WTC11 (cell line): ENCODE results near the gene PCSK4. TPM values are rescaled to one million over a fixed set of nuclear protein-coding genes. Genes with fewer than 3 reads are reported as not detected.

ENCODE experiments used
- ATAC-seq: fragments of 200-7000 bp; cut with Tn5 transposase; 2 replicates; pipeline ENCODE4 v1.10.0; 2021; ENCODE audit warnings: mild to moderate bottlenecking, moderate library complexity
- CTCF ChIA-PET: fragments of 300-600 bp; sonication (Branson Sonifier 250); formaldehyde crosslinking; loops from one replicate; lab custom pipeline; 2021; ENCODE audit warnings: antibody characterized with exemption; lab: Charles Lee
- POLR2A ChIA-PET: fragments of 350-600 bp; sonication (Branson Sonifier 250); formaldehyde crosslinking; loops from one replicate; lab custom pipeline; 2021; ENCODE audit warnings: antibody characterized with exemption; lab: Charles Lee
- DNase-seq: peaks from one replicate; pipeline ENCODE4 v3.0.0; 2021; ENCODE audit warnings: low spot score
- H3K27ac Mint-ChIP-seq: 2 replicates; pipeline ENCODE4 v1.8.0; 2021; ENCODE audit warnings: mixed read lengths
- H3K27me3 Mint-ChIP-seq: 2 replicates; pipeline ENCODE4 v1.8.0; 2021; ENCODE audit warnings: low read depth, mild to moderate bottlenecking, moderate library complexity, mixed read lengths
- H3K36me3 Mint-ChIP-seq: 2 replicates; pipeline ENCODE4 v1.8.0; 2021; ENCODE audit warnings: mixed read lengths
- H3K4me1 Mint-ChIP-seq: 2 replicates; pipeline ENCODE4 v1.8.0; 2022; ENCODE audit warnings: mixed read lengths
- H3K4me3 Mint-ChIP-seq: 2 replicates; pipeline ENCODE4 v1.8.0; 2021; ENCODE audit warnings: mild to moderate bottlenecking, moderate library complexity, mixed read lengths
- H3K9me3 Mint-ChIP-seq: 2 replicates; pipeline ENCODE4 v1.8.0; 2021; ENCODE audit warnings: mixed read lengths
- CREM ChIP-seq: sonication (generic); formaldehyde crosslinking; IDR thresholded peaks from 2 replicates; pipeline ENCODE4 v1.8.1; 2022; ENCODE audit warnings: mild to moderate bottlenecking, missing genetic modification reagents, moderate library complexity
- FOXK1 ChIP-seq: sonication (generic); formaldehyde crosslinking; IDR thresholded peaks from 2 replicates; pipeline ENCODE4 v1.8.0; 2022; ENCODE audit warnings: mild to moderate bottlenecking, moderate library complexity, missing genetic modification reagents
- JAZF1 ChIP-seq: fragments of 250-450 bp; sonication (Bioruptor Pico); IDR thresholded peaks from 2 replicates; pipeline ENCODE4 v1.9.0; 2021; ENCODE audit warnings: moderate library complexity, mild to moderate bottlenecking, inconsistent platforms
- JUN ChIP-seq: sonication (generic); formaldehyde crosslinking; IDR thresholded peaks from 2 replicates; pipeline ENCODE4 v1.8.0; 2023; ENCODE audit warnings: mild to moderate bottlenecking, missing genetic modification reagents
- NFE2L1 ChIP-seq: sonication (generic); formaldehyde crosslinking; IDR thresholded peaks from 2 replicates; pipeline ENCODE4 v1.8.1; 2023; ENCODE audit warnings: missing genetic modification reagents
- PRRX2 ChIP-seq: fragments of 250-450 bp; sonication (Bioruptor Pico); IDR thresholded peaks from 2 replicates; pipeline ENCODE4 v1.8.0; 2021; ENCODE audit warnings: mild to moderate bottlenecking
- SOX15 ChIP-seq: fragments of 250-450 bp; sonication (Bioruptor Pico); IDR thresholded peaks from 2 replicates; pipeline ENCODE4 v1.9.0; 2021; ENCODE audit warnings: mild to moderate bottlenecking
- TP53 ChIP-seq: sonication (generic); formaldehyde crosslinking; IDR thresholded peaks from 2 replicates; pipeline ENCODE4 v1.8.1; 2023; ENCODE audit warnings: mild to moderate bottlenecking, missing genetic modification reagents
- ZNF423 ChIP-seq: fragments of 250-450 bp; sonication (Bioruptor Pico); IDR thresholded peaks from 2 replicates; pipeline ENCODE4 v2.1.2; 2022; ENCODE audit warnings: mild to moderate bottlenecking, moderate library complexity
- total RNA-seq: library from RNA; stranded (reverse); gene quantifications from 3 replicates; pipeline ENCODE4 v1.2.3, GENCODE V29; 2021
- TF ChIP-seq, protein P1 (sequence below): sonication (generic); formaldehyde crosslinking; IDR thresholded peaks from 2 replicates; pipeline ENCODE4 v1.8.0; 2022; ENCODE audit warnings: missing genetic modification reagents
- TF ChIP-seq, protein P2 (sequence below): fragments of 250-450 bp; sonication (Bioruptor Pico); IDR thresholded peaks from 2 replicates; pipeline ENCODE4 v1.9.0; 2021; ENCODE audit warnings: mild to moderate bottlenecking, borderline replicate concordance
- TF ChIP-seq, protein P3 (sequence below): fragments of 250-450 bp; sonication (Bioruptor Pico); conservative IDR thresholded peaks from 2 replicates; pipeline ENCODE4 v1.9.0; 2021; ENCODE audit warnings: mild to moderate bottlenecking
- TF ChIP-seq, protein P4 (sequence below): sonication (generic); formaldehyde crosslinking; IDR thresholded peaks from 2 replicates; pipeline ENCODE4 v1.8.1; 2022; ENCODE audit warnings: missing genetic modification reagents, borderline replicate concordance
- TF ChIP-seq, protein P5 (sequence below): sonication (generic); formaldehyde crosslinking; IDR thresholded peaks from 2 replicates; pipeline ENCODE4 v1.8.1; 2023; ENCODE audit warnings: mild to moderate bottlenecking, missing genetic modification reagents, moderate library complexity
- TF ChIP-seq, protein P6 (sequence below): sonication (generic); formaldehyde crosslinking; IDR thresholded peaks from 2 replicates; pipeline ENCODE4 v1.8.1; 2022; ENCODE audit warnings: low read depth, missing genetic modification reagents, borderline replicate concordance
- TF ChIP-seq, protein P7 (sequence below): fragments of 250-450 bp; sonication (Bioruptor Pico); IDR thresholded peaks from 2 replicates; pipeline ENCODE4 v1.9.0; 2021; ENCODE audit warnings: mild to moderate bottlenecking

Gene PCSK4
- total RNA-seq, 1 experiment from 2014 or later, result 22.4 TPM

DNA sequence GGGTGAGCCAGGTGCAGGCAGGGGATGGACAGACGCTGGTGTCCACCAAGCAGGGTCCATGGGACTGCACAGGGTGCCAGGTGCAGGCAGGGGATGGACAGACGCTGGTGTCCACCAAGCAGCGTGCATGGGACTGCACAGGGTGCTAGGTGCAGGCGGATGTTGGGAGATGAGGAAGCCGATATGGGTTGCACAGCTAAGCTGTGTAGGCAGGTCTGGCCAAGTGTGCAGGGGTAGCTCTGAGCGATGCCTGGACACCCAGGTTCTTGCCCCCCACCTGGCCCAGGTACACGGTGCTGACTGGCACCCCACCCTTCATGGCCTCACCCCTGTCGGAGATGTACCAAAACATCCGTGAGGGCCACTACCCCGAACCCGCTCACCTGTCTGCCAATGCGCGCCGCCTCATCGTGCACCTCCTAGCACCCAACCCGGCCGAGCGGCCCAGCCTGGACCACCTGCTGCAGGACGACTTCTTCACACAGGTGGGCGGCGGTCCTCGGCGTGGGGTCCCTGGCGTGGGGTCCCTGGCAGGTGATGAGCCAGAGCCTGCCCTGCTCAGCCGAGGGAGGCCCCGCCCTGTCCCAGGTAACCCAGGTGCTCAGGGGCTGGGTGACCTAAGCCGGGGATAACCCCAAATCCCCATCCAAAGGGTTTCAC, 37.6 kb upstream of the PCSK4 start:
- H3K27ac Mint-ChIP-seq, result no peak overlapping the region
- TF ChIP-seq PRRX2 (CRISPR knock-in tag) (no peak), CREM (CRISPR knock-in tag) (no peak), JUN (CRISPR knock-in tag) (no peak), FOXK1 (CRISPR knock-in tag) (no peak), TP53 (CRISPR knock-in tag) (no peak), SOX15 (no peak), NFE2L1 (CRISPR knock-in tag) (no peak), ZNF423 (CRISPR knock-in tag) (no peak), JAZF1 (CRISPR knock-in tag) (no peak)
- TF ChIP-seq, protein P1, sequence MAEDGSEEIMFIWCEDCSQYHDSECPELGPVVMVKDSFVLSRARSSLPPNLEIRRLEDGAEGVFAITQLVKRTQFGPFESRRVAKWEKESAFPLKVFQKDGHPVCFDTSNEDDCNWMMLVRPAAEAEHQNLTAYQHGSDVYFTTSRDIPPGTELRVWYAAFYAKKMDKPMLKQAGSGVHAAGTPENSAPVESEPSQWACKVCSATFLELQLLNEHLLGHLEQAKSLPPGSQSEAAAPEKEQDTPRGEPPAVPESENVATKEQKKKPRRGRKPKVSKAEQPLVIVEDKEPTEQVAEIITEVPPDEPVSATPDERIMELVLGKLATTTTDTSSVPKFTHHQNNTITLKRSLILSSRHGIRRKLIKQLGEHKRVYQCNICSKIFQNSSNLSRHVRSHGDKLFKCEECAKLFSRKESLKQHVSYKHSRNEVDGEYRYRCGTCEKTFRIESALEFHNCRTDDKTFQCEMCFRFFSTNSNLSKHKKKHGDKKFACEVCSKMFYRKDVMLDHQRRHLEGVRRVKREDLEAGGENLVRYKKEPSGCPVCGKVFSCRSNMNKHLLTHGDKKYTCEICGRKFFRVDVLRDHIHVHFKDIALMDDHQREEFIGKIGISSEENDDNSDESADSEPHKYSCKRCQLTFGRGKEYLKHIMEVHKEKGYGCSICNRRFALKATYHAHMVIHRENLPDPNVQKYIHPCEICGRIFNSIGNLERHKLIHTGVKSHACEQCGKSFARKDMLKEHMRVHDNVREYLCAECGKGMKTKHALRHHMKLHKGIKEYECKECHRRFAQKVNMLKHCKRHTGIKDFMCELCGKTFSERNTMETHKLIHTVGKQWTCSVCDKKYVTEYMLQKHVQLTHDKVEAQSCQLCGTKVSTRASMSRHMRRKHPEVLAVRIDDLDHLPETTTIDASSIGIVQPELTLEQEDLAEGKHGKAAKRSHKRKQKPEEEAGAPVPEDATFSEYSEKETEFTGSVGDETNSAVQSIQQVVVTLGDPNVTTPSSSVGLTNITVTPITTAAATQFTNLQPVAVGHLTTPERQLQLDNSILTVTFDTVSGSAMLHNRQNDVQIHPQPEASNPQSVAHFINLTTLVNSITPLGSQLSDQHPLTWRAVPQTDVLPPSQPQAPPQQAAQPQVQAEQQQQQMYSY (CRISPR knock-in tag), result no peak
- TF ChIP-seq, protein P2, sequence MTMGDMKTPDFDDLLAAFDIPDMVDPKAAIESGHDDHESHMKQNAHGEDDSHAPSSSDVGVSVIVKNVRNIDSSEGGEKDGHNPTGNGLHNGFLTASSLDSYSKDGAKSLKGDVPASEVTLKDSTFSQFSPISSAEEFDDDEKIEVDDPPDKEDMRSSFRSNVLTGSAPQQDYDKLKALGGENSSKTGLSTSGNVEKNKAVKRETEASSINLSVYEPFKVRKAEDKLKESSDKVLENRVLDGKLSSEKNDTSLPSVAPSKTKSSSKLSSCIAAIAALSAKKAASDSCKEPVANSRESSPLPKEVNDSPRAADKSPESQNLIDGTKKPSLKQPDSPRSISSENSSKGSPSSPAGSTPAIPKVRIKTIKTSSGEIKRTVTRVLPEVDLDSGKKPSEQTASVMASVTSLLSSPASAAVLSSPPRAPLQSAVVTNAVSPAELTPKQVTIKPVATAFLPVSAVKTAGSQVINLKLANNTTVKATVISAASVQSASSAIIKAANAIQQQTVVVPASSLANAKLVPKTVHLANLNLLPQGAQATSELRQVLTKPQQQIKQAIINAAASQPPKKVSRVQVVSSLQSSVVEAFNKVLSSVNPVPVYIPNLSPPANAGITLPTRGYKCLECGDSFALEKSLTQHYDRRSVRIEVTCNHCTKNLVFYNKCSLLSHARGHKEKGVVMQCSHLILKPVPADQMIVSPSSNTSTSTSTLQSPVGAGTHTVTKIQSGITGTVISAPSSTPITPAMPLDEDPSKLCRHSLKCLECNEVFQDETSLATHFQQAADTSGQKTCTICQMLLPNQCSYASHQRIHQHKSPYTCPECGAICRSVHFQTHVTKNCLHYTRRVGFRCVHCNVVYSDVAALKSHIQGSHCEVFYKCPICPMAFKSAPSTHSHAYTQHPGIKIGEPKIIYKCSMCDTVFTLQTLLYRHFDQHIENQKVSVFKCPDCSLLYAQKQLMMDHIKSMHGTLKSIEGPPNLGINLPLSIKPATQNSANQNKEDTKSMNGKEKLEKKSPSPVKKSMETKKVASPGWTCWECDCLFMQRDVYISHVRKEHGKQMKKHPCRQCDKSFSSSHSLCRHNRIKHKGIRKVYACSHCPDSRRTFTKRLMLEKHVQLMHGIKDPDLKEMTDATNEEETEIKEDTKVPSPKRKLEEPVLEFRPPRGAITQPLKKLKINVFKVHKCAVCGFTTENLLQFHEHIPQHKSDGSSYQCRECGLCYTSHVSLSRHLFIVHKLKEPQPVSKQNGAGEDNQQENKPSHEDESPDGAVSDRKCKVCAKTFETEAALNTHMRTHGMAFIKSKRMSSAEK (CRISPR knock-in tag), result no peak
- TF ChIP-seq, protein P3, sequence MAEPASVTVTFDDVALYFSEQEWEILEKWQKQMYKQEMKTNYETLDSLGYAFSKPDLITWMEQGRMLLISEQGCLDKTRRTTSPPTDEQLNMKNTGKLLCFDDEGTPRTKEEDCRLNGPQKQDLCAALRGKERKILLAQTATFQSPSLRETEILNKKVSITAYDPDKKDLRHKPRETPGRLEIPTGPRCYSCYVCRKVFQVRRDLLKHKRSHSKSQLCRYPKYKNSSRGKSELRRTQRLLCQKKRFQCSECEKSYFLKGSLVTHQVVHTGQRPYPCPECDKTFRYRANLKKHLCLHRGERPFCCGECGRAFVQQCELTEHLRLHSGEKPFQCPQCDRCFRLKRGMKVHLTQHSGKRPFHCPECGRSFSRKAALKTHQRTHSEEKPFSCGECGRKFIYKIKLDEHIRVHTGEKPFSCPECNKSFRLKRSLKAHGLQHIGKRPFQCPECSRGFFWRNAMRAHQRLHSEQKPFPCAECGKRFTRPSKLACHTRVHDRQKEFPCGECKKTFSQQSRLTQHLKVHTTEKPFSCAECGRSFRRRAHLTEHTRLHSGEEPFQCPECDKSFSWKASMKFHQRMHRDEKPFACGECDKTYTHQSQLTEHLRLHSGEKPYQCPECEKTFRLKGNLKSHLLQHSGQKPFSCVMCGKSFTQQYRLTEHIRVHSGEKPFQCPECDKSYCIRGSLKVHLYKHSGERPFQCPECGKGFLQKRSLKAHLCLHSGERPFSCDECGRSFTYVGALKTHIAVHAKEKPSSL, result no peak
- TF ChIP-seq, protein P4, sequence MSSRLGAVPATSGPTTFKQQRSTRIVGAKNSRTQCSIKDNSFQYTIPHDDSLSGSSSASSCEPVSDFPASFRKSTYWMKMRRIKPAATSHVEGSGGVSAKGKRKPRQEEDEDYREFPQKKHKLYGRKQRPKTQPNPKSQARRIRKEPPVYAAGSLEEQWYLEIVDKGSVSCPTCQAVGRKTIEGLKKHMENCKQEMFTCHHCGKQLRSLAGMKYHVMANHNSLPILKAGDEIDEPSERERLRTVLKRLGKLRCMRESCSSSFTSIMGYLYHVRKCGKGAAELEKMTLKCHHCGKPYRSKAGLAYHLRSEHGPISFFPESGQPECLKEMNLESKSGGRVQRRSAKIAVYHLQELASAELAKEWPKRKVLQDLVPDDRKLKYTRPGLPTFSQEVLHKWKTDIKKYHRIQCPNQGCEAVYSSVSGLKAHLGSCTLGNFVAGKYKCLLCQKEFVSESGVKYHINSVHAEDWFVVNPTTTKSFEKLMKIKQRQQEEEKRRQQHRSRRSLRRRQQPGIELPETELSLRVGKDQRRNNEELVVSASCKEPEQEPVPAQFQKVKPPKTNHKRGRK (CRISPR knock-in tag), result no peak
- TF ChIP-seq, protein P5, sequence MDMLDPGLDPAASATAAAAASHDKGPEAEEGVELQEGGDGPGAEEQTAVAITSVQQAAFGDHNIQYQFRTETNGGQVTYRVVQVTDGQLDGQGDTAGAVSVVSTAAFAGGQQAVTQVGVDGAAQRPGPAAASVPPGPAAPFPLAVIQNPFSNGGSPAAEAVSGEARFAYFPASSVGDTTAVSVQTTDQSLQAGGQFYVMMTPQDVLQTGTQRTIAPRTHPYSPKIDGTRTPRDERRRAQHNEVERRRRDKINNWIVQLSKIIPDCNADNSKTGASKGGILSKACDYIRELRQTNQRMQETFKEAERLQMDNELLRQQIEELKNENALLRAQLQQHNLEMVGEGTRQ (CRISPR knock-in tag), result no peak
- TF ChIP-seq, protein P6, sequence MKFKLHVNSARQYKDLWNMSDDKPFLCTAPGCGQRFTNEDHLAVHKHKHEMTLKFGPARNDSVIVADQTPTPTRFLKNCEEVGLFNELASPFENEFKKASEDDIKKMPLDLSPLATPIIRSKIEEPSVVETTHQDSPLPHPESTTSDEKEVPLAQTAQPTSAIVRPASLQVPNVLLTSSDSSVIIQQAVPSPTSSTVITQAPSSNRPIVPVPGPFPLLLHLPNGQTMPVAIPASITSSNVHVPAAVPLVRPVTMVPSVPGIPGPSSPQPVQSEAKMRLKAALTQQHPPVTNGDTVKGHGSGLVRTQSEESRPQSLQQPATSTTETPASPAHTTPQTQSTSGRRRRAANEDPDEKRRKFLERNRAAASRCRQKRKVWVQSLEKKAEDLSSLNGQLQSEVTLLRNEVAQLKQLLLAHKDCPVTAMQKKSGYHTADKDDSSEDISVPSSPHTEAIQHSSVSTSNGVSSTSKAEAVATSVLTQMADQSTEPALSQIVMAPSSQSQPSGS (CRISPR knock-in tag), result no peak
- TF ChIP-seq, protein P7, sequence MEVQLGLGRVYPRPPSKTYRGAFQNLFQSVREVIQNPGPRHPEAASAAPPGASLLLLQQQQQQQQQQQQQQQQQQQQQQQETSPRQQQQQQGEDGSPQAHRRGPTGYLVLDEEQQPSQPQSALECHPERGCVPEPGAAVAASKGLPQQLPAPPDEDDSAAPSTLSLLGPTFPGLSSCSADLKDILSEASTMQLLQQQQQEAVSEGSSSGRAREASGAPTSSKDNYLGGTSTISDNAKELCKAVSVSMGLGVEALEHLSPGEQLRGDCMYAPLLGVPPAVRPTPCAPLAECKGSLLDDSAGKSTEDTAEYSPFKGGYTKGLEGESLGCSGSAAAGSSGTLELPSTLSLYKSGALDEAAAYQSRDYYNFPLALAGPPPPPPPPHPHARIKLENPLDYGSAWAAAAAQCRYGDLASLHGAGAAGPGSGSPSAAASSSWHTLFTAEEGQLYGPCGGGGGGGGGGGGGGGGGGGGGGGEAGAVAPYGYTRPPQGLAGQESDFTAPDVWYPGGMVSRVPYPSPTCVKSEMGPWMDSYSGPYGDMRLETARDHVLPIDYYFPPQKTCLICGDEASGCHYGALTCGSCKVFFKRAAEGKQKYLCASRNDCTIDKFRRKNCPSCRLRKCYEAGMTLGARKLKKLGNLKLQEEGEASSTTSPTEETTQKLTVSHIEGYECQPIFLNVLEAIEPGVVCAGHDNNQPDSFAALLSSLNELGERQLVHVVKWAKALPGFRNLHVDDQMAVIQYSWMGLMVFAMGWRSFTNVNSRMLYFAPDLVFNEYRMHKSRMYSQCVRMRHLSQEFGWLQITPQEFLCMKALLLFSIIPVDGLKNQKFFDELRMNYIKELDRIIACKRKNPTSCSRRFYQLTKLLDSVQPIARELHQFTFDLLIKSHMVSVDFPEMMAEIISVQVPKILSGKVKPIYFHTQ (CRISPR knock-in tag), result no peak
- no peak overlapping the region for H3K4me3 Mint-ChIP-seq
- no peaks in the 10 kb centered on the region for H3K36me3 Mint-ChIP-seq
- no peak for DNase-seq
- no peak for ATAC-seq
- CTCF ChIA-PET, result no interaction called here
- POLR2A ChIA-PET, result no interaction called here
- H3K27me3 Mint-ChIP-seq, result peaks cover 33% of the 10 kb centered on the region
- peaks cover 5% of the 10 kb centered on the region for H3K4me1 Mint-ChIP-seq
- H3K9me3 Mint-ChIP-seq, result no peaks in the 10 kb centered on the region
